Glomerular visceral epithelial cell (primary cell): ENCODE results near the gene PCED1B.

ENCODE experiments used
- DNase-seq: peaks from one replicate; pipeline ENCODE4 v3.0.0-alpha.2; 2016; ENCODE audit errors: extremely low spot score

Gene PCED1B

GRCh38 chr12:47067771-47068431, 11.5 kb upstream of the PCED1B start:
- no peak for DNase-seq

- DNase-seq: no peak
Measured at GRCh38 chr12:47068539-47068938, 10.9 kb upstream of the PCED1B start.

- no peak for DNase-seq
Measured at GRCh38 chr12:47070310-47070709, 9.1 kb upstream of the PCED1B start.

- peak; percentile 29 for DNase-seq
Measured at GRCh38 chr12:47071241-47071852, 8.1 kb upstream of the PCED1B start.

- no peak for DNase-seq
Measured at GRCh38 chr12:47073951-47074350, 5.5 kb upstream of the PCED1B start.

GRCh38 chr12:47074757-47075156, 4.7 kb upstream of the PCED1B start:
- DNase-seq: no peak

GRCh38 chr12:47075192-47076084, 4.0 kb upstream of the PCED1B start:
- no peak for DNase-seq

- peak; percentile 27 for DNase-seq
Measured at GRCh38 chr12:47077206-47078085, 2.0 kb upstream of the PCED1B start.

- no peak for DNase-seq
Measured at GRCh38 chr12:47078086-47078395, 1.4 kb upstream of the PCED1B start.

- DNase-seq: peak; percentile 61
Measured at GRCh38 chr12:47078733-47079467, 521 bp upstream of the PCED1B start.

GRCh38 chr12:47079981-47080724, 732 bp downstream of the PCED1B start:
- peak; percentile 86 for DNase-seq

GRCh38 chr12:47080725-47081502, 1.5 kb downstream of the PCED1B start:
- DNase-seq: peak; percentile 84

GRCh38 chr12:47082283-47082682, 2.9 kb downstream of the PCED1B start:
- DNase-seq: no peak

- DNase-seq: peak; percentile 91
Measured at GRCh38 chr12:47082796-47083621, 3.6 kb downstream of the PCED1B start.

GRCh38 chr12:47084172-47084571, 4.8 kb downstream of the PCED1B start:
- DNase-seq: no peak

GRCh38 chr12:47085815-47086252, 6.4 kb downstream of the PCED1B start:
- peak; percentile 66 for DNase-seq

- no peak for DNase-seq
Measured at GRCh38 chr12:47087088-47087688, 7.8 kb downstream of the PCED1B start.
